ENCODE results near the gene GREB1L. TPM values are rescaled to one million over a fixed set of nuclear protein-coding genes. Genes with fewer than 3 reads are reported as not detected.

GREB1L gene
- total and polyA plus RNA-seq, 10 of the 15 experiments (the other 5 are each of a cell fraction or from before 2014, with no cell fraction given) = under 0.01 to 0.11 (median 0.03) TPM; not detected in 1

DNA sequence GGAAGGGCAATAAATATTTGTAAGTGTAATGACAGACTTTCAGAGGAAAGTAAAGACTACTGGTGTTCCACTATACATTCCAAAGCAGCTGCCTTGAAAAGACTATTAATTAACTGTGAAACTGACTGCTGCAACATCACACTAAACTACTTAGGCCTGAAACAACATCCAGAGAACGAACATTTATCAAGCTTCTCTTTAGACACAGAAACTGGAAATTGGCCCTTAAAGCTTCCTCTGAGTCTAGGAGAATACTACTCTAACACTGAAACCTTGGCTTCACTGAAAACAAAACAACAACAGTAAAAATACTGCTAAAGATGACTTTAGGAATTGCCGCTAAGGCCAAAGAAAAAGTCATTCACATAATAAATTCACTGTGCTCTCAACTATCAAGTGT lies 283.9 kb downstream of the GREB1L start:
- TF ChIP-seq NR2C1 (IDR thresholded peaks at IDR 0.05) (no peak), RB1 (IDR thresholded peaks at IDR 0.05; ENCODE audit: borderline replicate concordance) (no peak), SREBF2 (IDR thresholded peaks at IDR 0.05; ENCODE audit: low read length) (no peak)
- TF ChIP-seq, protein P1, sequence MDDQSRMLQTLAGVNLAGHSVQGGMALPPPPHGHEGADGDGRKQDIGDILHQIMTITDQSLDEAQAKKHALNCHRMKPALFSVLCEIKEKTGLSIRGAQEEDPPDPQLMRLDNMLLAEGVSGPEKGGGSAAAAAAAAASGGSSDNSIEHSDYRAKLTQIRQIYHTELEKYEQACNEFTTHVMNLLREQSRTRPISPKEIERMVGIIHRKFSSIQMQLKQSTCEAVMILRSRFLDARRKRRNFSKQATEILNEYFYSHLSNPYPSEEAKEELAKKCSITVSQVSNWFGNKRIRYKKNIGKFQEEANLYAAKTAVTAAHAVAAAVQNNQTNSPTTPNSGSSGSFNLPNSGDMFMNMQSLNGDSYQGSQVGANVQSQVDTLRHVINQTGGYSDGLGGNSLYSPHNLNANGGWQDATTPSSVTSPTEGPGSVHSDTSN (IDR thresholded peaks at IDR 0.05; ENCODE audit: insufficient replicate concordance, low read depth, low read length) = no peak
- TF ChIP-seq, protein P2, sequence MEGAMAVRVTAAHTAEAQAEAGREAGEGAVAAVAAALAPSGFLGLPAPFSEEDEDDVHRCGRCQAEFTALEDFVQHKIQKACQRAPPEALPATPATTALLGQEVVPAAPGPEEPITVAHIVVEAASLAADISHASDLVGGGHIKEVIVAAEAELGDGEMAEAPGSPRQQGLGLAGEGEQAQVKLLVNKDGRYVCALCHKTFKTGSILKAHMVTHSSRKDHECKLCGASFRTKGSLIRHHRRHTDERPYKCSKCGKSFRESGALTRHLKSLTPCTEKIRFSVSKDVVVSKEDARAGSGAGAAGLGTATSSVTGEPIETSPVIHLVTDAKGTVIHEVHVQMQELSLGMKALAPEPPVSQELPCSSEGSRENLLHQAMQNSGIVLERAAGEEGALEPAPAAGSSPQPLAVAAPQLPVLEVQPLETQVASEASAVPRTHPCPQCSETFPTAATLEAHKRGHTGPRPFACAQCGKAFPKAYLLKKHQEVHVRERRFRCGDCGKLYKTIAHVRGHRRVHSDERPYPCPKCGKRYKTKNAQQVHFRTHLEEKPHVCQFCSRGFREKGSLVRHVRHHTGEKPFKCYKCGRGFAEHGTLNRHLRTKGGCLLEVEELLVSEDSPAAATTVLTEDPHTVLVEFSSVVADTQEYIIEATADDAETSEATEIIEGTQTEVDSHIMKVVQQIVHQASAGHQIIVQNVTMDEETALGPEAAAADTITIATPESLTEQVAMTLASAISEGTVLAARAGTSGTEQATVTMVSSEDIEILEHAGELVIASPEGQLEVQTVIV (IDR thresholded peaks at IDR 0.05; ENCODE audit: borderline replicate concordance, partially characterized antibody) = no peak
- WGBS (ENCODE audit: insufficient coverage, insufficient replicate concordance, low lambda C conversion rate, missing lambda C conversion rate) = 88% methylated on average over 2 of the region's 2 CpGs
- Histone ChIP-seq H3K4me3 (no peak overlapping the region), H3K4me2 (ENCODE audit: control insufficient read depth, insufficient read depth) (no peak overlapping the region), H4K20me1 (ENCODE audit: control insufficient read depth, insufficient read depth) (no peaks in the 10 kb centered on the region), H2AFZ (ENCODE audit: control insufficient read depth, low read depth, low read length) (no peak overlapping the region), H3K79me2 (ENCODE audit: control insufficient read depth, insufficient read depth, low read length) (no peaks in the 10 kb centered on the region), H3K9ac (ENCODE audit: control insufficient read depth, insufficient read depth, low read length) (no peak overlapping the region), H3K27ac (ENCODE audit: control insufficient read depth, insufficient read depth) (no peak overlapping the region), H3K4me1 (ENCODE audit: control insufficient read depth, insufficient read depth, low read length) (no peaks in the 10 kb centered on the region), H3K9me3 (replicated peaks; ENCODE audit: control insufficient read depth, insufficient read depth, low read length) (no peaks in the 10 kb centered on the region), H3K36me3 (ENCODE audit: control insufficient read depth in 2 of 2, insufficient read depth in 2 of 2, low read length in 1 of 2) (peaks cover 0 to 3% of the 10 kb centered on the region in 2 experiments; a peak in 1 of 4 replicates), H3K27me3 (replicated peaks in 1 of 2; ENCODE audit: control insufficient read depth in 2 of 2, insufficient read depth in 2 of 2, low read length in 1 of 2) (no peaks in the 10 kb centered on the region)
- ChIA-PET SMC1A (ENCODE audit: uncharacterized antibody, unreplicated experiment) (interaction anchor here (0.6 to 1.1 kb wide), 2 partner anchors 73 to 323 kb away, joined by 3 read pairs; no protein-coding TSS in a partner anchor), CTCF (no interaction called here), RAD21 (ENCODE audit: unreplicated experiment) (no interaction called here), POLR2A (interaction anchor here (0.6 kb wide), 1 partner anchor 10 kb away, joined by 4 read pairs; no protein-coding TSS in a partner anchor)
- DNase-seq (ENCODE audit: low read depth, low spot score) (no peak), ATAC-seq (no peak), FAIRE-seq (no peak)
- intact Hi-C loops (cut with micrococcal nuclease; ENCODE audit: unreplicated experiment) = no loop called here
- no TSS peak for BruUV-seq (replicated peaks)
- in situ Hi-C loops (cut with MboI) = no loop called here

Data from GM12878 (cell line).